Stimulated activated memory B cell treated with anti-CD40 and anti-IgM and Interleukin-4, amounts not matched to agents 10 μg/mL and 1 μg/mL and 100 μg/mL, for 72 hours (primary cell): ENCODE data around the gene TYK2.
"Not testable (repeated sequence)": the region's sequence is repeated elsewhere in the genome, so short reads cannot be mapped to it uniquely, and the experiment has no call there.

Experiments
- ATAC-seq: fragments of 150-1000 bp; cut with Tn5 transposase; 2 replicates; pipeline ENCODE4 v1.10.0; 2021
- H3K27ac Mint-ChIP-seq: one replicate; pipeline ENCODE4 v1.8.0; 2022; ENCODE audit warnings: mild to moderate bottlenecking, mixed read lengths
- H3K27me3 Mint-ChIP-seq: one replicate; pipeline ENCODE4 v1.8.0; 2022; ENCODE audit warnings: mixed read lengths
- H3K36me3 Mint-ChIP-seq: one replicate; pipeline ENCODE4 v1.8.0; 2022; ENCODE audit warnings: mixed read lengths
- H3K4me1 Mint-ChIP-seq: one replicate; pipeline ENCODE4 v1.8.0; 2022; ENCODE audit warnings: mixed read lengths
- H3K4me3 Mint-ChIP-seq: one replicate; pipeline ENCODE4 v1.8.0; 2022; ENCODE audit warnings: mild to moderate bottlenecking, moderate library complexity, mixed read lengths
- H3K9me3 Mint-ChIP-seq: one replicate; pipeline ENCODE4 v1.8.0; 2022; ENCODE audit warnings: mixed read lengths

TYK2 gene

DNA sequence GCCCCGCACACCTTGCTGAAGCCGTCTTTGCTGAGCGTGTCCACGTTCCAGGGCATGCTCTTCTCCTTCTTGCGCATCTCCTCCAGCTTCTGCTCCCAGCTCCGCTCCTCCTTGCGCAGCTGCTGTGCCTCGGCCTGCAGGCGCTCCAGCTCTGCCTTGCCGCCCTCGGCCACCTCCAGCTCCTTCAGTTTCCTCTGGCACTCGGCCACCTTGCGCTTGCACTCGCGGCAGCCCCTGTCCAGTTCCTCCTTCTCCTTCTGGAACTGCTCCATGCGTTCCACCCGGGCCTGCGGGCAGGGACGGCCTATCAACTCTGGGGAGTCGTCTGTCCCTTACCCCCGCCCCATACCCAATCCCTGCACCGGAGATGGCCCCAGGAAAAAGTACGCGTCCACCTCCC is 15.5 kb upstream of the TYK2 start:
- ATAC-seq = no peak
- Mint-ChIP-seq H3K9me3 (no peaks in the 10 kb centered on the region), H3K27me3 (no peaks in the 10 kb centered on the region), H3K4me3 (no peak overlapping the region), H3K27ac (no peak overlapping the region), H3K4me1 (peaks cover 37% of the 10 kb centered on the region), H3K36me3 (peaks cover 66% of the 10 kb centered on the region)

DNA sequence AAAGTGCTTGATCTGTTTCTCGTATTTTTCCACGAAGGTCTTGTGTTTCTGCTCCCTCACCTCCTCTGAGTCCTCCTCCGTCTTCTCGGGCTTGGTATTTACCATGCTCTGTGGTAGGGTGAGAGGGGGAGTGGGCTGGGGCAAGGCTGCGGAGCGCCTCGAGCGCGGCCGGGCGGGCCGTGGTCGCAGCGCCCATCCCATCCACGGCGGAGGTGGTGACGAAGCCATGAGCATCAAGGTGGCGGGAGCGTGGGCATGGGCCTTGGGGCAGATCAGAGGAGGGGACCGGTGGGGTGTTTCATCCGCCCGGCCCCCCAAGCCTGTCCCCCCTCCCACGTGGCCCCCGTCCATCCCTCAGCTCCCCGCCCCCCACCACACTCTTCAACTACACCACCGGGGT is 15.1 kb upstream of the TYK2 start:
- Mint-ChIP-seq H3K4me1 (peaks cover 37% of the 10 kb centered on the region), H3K9me3 (no peaks in the 10 kb centered on the region), H3K27me3 (no peaks in the 10 kb centered on the region), H3K4me3 (no peak overlapping the region), H3K36me3 (peaks cover 71% of the 10 kb centered on the region), H3K27ac (no peak overlapping the region)
- peak; percentile 45 for ATAC-seq

DNA sequence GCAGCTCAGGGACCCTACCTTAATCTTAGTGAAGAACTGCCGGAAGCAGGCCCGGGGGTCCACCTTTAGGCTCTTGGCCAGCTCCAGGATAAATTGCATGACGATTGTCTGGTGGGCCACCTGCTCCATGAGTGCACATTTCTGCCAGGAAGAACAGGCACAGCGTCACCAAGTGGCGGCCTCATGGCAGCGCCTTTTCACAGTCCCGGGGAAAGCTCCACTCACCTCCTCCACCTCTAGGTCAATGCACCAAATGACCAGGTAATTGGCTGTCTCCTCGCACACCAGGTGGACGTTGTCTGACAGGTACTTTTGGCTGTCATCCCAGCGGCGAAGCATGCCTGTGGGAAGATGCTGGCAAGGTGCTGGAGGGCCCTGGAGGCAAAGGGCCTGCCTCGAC is 14.6 kb upstream of the TYK2 start:
- H3K36me3 Mint-ChIP-seq = peaks cover 74% of the 10 kb centered on the region
- no peaks in the 10 kb centered on the region for H3K9me3 Mint-ChIP-seq
- no peak overlapping the region for H3K27ac Mint-ChIP-seq
- H3K4me3 Mint-ChIP-seq = no peak overlapping the region
- peaks cover 40% of the 10 kb centered on the region for H3K4me1 Mint-ChIP-seq
- no peaks in the 10 kb centered on the region for H3K27me3 Mint-ChIP-seq
- no peak for ATAC-seq

DNA sequence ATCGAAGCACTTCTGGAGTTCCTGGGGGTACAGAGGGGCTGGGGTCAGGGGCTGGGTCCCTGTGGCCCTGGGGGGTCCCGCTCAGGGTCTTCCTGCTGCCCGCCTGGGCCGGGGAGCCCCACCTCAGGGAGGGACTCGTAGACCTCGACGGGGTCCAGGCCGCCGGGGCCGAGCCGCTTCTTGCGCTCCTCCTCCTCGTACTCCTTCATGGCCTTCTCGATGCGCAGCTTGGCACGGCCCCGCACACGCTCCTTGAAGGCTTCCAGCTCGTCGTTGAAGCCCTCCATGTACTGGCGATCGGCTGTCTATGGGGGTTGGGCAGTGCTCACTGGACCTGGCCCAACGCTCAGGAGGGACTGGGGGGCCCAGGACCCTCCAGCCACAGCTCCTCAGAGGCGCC is 12.8 kb upstream of the TYK2 start:
- Mint-ChIP-seq H3K4me1 (peaks cover 40% of the 10 kb centered on the region), H3K9me3 (no peaks in the 10 kb centered on the region), H3K4me3 (no peak overlapping the region), H3K36me3 (peaks cover 74% of the 10 kb centered on the region), H3K27ac (no peak overlapping the region), H3K27me3 (no peaks in the 10 kb centered on the region)
- no peak for ATAC-seq

DNA sequence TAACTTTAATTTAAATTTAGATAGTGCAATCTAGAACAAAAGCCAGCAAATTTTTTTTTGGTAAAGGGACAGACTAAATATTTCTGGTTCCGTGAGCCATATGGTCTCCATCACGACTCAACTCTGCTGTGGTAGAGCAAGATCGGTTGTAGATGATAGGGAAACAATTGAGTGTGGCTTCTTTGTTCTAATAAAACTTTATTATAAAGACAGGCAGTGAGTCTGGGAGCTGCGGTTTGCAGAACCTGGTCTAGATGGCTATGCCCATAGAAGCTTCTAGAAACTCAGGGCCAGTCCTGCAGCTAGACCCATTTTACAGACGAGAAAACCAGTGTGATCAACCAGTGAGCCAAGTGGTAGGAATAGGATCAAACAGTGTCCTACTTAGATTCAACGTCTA is 11.7 kb upstream of the TYK2 start:
- no peaks in the 10 kb centered on the region for H3K9me3 Mint-ChIP-seq
- H3K36me3 Mint-ChIP-seq = peaks cover 66% of the 10 kb centered on the region
- peaks cover 35% of the 10 kb centered on the region for H3K4me1 Mint-ChIP-seq
- no peaks in the 10 kb centered on the region for H3K27me3 Mint-ChIP-seq
- H3K4me3 Mint-ChIP-seq = no peak overlapping the region
- H3K27ac Mint-ChIP-seq = no peak overlapping the region
- ATAC-seq = no peak

DNA sequence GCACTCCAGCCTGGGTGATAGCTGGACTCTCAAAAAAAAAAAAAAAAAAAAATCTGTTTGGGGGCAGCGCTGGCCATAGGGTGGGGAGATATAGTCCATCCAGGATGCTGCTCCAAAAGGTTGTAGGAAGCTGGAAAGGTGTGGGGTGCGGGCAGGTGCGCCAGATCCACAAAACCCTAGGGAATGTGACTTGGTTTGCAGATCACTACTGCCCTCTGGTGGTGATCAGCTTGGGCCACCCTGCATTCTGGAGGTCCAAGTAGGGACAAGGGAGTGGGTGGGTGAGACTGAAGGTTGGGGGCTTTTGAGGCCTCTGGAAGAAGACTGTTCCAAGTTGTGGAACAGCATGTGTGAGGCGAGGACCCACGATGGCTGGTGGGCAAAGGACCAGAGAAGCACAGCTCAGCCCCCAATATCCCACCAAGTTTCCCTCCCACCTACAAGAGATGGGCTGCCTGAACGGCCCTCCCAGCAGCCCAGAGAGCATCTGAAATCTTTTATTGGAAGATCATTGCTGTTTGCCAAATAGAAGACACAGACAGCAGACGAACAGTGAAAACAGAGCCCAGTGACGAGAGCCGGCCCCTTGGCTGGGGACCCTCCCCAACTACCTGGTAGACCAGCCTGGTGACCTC is 10.4 kb upstream of the TYK2 start:
- no peaks in the 10 kb centered on the region for H3K27me3 Mint-ChIP-seq
- peak overlapping the region; percentile 20 for H3K27ac Mint-ChIP-seq
- peaks cover 52% of the 10 kb centered on the region for H3K36me3 Mint-ChIP-seq
- H3K9me3 Mint-ChIP-seq = no peaks in the 10 kb centered on the region
- H3K4me3 Mint-ChIP-seq = no peak overlapping the region
- peaks cover 37% of the 10 kb centered on the region for H3K4me1 Mint-ChIP-seq
- ATAC-seq = no peak

DNA sequence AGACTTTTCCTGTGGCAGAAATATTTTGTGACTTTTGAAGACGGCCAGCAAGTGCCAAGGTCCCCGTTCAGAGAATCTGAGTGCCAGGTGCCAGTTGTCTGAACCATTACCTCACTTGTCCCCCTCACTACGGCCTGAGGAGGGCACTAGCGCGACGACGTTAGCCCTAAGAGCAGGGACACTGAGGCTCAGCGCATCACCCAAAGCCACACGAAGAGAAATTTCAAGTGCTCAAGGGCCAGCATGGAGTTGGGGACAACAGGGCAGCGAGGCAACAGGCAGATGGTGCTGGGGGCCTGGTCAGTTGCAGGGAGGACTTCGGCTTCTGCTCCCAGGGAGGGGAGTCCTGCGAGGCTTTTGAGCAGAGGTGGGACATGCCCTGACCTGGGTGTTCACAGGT is 9.5 kb upstream of the TYK2 start:
- Mint-ChIP-seq H3K9me3 (no peaks in the 10 kb centered on the region), H3K36me3 (peaks cover 43% of the 10 kb centered on the region), H3K27ac (no peak overlapping the region), H3K4me1 (peaks cover 37% of the 10 kb centered on the region), H3K27me3 (no peaks in the 10 kb centered on the region), H3K4me3 (no peak overlapping the region)
- ATAC-seq = no peak

DNA sequence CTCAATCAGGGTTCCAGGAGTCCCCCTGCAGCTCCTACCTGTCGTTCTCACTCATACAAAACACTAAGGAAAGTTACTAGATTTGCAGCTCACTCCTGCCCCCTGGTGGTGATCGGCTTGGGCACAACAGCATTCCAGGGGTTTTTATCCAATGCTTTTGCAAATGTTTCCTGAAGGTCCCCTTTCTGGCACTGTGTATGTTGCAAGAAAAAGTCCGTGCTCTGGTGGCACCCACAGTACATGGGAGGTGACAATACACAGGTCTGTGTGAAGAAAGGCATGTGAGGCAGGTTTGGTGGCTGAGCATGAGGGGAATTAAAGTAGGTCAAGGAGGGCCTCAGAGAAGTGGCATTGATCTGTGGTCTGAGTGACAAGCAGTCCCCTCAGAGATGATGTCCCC is 8.6 kb upstream of the TYK2 start:
- ATAC-seq = peak; percentile 55
- H3K4me3 Mint-ChIP-seq = no peak overlapping the region
- H3K4me1 Mint-ChIP-seq = peaks cover 37% of the 10 kb centered on the region
- no peaks in the 10 kb centered on the region for H3K27me3 Mint-ChIP-seq
- H3K27ac Mint-ChIP-seq = no peak overlapping the region
- H3K36me3 Mint-ChIP-seq = peaks cover 36% of the 10 kb centered on the region
- H3K9me3 Mint-ChIP-seq = no peaks in the 10 kb centered on the region

DNA sequence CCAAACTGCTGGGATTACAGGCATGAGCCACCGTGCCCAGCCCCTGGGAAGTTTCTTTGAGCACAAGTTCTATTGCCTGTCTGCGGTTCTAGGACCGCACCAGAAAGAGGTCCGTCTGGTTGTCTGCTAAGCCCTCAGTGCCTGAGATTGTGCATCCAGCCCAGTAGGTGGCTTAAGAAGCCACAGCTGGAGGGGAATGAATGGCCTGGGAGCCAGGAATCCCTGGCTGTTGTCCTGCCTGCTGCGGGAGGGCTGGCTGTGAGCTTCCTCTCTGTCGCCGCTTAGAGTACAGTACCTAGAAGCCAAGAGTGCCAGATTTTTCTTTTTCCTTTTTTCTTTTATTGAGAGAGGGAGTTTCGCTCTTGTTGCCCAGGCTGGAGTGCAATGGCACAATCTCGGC is 4.2 kb upstream of the TYK2 start:
- no peak for ATAC-seq
- Mint-ChIP-seq H3K4me1 (peaks cover 36% of the 10 kb centered on the region), H3K4me3 (no peak overlapping the region), H3K9me3 (no peaks in the 10 kb centered on the region), H3K27me3 (no peaks in the 10 kb centered on the region), H3K36me3 (peaks cover 5% of the 10 kb centered on the region), H3K27ac (no peak overlapping the region)

DNA sequence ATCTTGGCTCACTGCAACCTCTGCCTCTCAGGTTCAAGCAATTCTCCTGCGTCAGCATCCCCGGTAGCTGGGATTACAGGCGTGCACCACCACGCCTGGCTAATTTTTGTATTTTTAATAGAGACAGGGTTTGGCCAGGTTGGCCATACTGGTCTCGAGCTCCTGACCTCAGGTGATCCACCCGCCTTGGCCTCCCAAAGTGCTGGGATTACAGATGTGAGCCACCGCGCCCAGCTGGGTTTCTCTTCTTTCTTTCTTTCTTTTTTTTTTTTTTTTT is 2.8 kb upstream of the TYK2 start:
- not testable (repeated sequence) for H3K9me3 Mint-ChIP-seq, H3K27ac Mint-ChIP-seq, ATAC-seq, H3K27me3 Mint-ChIP-seq, H3K4me3 Mint-ChIP-seq
- peaks cover 39% of the 10 kb centered on the region for H3K4me1 Mint-ChIP-seq
- H3K36me3 Mint-ChIP-seq = peaks cover 13% of the 10 kb centered on the region

DNA sequence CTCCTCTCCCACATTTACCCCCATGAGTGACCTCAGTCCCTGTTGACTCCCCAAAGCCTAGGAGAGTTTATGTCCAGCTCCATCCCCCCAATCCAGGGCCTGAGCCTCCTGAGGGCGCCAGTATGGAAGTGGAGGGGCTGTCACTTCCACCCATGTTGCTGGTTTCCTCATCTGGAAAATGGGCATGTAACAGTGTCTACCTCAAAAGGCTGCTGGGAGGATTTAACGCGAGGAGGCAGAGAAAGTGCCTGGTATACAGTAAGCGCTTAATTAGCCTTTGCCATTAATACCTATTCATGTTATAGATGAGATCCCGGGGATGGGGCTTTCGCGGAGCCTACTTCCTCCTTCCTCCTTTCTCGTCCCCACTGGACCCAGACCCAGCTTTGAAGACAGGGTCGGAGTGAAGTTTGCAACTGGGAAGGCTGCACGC is 476 bp downstream of the TYK2 start:
- Mint-ChIP-seq H3K36me3 (peaks cover 27% of the 10 kb centered on the region), H3K9me3 (no peaks in the 10 kb centered on the region), H3K4me3 (peak overlapping the region; percentile 95), H3K27me3 (no peaks in the 10 kb centered on the region), H3K4me1 (peaks cover 29% of the 10 kb centered on the region), H3K27ac (peak overlapping the region; percentile 87)
- ATAC-seq = peak; percentile 1

DNA sequence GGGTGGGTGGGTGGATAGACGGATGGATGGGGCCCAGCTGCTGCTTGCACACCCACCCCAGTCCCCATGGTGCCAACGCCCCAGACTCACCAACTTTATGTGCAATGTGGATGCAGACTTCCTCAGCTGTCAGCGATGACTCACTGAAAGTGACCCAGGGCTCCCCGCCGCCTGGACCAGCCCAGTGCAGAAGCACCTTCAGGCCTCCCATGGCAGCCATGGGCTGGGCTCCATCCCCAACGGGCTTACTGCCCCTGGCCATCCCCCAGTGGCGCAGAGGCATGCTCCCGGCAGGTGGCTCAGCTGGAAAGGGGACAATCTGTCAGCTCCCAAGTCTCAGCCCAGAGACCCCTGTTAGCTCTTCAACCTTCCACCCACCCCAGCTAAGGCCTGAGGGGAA is 2.2 kb downstream of the TYK2 start:
- Mint-ChIP-seq H3K4me3 (no peak overlapping the region), H3K27ac (no peak overlapping the region), H3K36me3 (peaks cover 36% of the 10 kb centered on the region), H3K27me3 (no peaks in the 10 kb centered on the region), H3K4me1 (peaks cover 42% of the 10 kb centered on the region), H3K9me3 (no peaks in the 10 kb centered on the region)
- no peak for ATAC-seq

DNA sequence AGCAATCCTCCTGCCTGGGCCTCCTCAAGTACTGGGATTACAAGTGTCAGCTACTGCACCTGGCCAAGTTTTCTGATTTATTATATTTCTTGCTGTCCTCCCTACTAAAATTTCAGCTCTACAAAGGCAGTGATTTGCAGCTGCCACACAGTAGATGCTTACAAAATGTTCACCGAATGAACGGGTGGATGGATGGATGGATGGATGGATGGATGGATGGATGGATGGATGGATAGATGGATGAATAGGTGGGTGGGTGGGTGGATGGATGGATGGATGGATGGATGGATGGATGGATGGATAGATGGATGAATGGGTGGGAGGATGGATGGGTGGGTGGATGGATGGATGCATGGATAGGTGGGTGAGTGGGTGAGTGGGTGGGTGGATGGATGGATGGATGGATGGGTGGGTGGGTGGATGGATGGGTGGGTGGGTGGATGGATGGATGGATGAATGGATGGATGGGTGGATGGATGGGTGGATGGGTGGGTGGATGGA is 3.2 kb downstream of the TYK2 start:
- H3K4me3 Mint-ChIP-seq, H3K9me3 Mint-ChIP-seq, H3K27me3 Mint-ChIP-seq, H3K27ac Mint-ChIP-seq, ATAC-seq: not testable (repeated sequence)
- Mint-ChIP-seq H3K36me3 (peaks cover 36% of the 10 kb centered on the region), H3K4me1 (peaks cover 42% of the 10 kb centered on the region)

DNA sequence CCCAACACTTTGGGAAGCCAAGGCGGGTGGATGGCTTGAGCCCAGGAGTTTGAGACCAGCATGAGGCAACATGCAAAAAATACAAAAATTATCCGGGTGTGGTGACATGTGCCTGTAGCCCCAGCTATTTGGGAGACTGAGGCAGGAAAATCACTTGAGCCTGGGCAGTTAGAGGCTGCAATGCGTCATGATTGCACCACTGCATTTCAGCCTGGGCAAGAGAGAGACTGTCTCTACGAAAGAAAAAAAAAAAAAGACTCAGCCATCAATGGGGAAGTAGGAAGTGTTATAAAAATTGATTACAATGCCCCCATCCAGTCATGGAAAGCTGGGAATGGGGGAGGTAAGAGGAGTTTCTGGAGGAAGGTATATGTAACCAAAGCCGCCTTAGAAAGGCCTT is 5.4 kb downstream of the TYK2 start:
- peaks cover 32% of the 10 kb centered on the region for H3K4me1 Mint-ChIP-seq
- H3K36me3 Mint-ChIP-seq = peaks cover 39% of the 10 kb centered on the region
- H3K27ac Mint-ChIP-seq = peak overlapping the region; percentile 62
- no peaks in the 10 kb centered on the region for H3K9me3 Mint-ChIP-seq
- H3K27me3 Mint-ChIP-seq = no peaks in the 10 kb centered on the region
- ATAC-seq = no peak
- H3K4me3 Mint-ChIP-seq = no peak overlapping the region

DNA sequence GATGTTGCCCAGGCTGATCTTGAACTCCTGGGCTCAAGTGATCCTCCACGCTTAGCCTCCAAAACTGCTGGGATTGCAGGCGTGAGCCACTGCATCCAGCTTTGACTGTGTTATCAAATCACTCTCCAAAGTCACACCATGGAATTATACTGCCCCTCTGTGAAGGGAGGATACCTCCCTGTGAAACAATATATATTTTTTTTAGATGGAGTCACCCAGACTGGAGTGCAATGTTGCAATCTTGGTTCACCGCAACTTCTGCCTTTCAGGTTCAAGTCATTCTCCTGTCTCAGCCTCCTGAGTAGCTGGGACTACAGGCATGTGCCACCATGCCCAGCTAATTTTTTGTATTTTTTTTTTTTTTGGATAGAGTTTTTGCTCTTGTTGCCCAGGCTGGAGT is 7.7 kb downstream of the TYK2 start:
- Mint-ChIP-seq H3K4me1 (peaks cover 18% of the 10 kb centered on the region), H3K27me3 (no peaks in the 10 kb centered on the region), H3K4me3 (no peak overlapping the region), H3K36me3 (peaks cover 48% of the 10 kb centered on the region), H3K9me3 (no peaks in the 10 kb centered on the region), H3K27ac (no peak overlapping the region)
- ATAC-seq = no peak

DNA sequence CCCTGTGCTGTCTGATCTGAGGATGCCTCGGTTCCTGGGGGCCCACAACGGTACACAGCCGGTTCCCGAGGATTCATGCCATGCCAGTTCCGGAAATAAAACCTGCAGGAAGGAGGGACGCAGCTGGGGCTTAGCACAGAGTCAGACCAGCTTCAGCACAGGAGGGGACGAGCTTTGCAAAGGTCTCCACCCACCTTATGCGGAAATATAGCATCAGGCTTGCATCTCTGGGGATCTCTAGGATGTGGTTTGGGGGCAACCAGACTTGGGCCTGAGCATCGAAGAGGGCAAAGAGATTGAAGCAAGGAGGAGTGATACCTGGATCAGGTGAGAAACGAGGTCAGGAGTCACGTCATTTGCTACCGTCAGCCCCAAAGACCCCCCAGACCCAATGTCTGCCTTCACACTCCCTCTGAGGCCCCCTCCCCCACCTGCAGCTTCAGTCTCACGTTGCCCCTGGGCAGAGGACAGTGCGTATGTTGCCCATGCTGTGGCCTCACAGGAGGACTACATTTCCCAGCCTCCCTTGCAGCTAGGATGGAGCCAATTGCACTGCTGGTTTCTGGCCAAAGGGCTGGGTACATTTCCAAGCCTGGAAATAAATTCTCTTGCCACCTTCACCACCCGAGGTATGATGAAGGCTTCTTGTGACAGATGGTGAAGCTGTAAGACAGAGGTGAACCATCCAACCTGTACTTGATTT is 12.1 kb downstream of the TYK2 start:
- no peak overlapping the region for H3K4me3 Mint-ChIP-seq
- H3K4me1 Mint-ChIP-seq = no peaks in the 10 kb centered on the region
- H3K36me3 Mint-ChIP-seq = peaks cover 67% of the 10 kb centered on the region
- H3K27me3 Mint-ChIP-seq = no peaks in the 10 kb centered on the region
- no peak for ATAC-seq
- H3K9me3 Mint-ChIP-seq = no peaks in the 10 kb centered on the region
- no peak overlapping the region for H3K27ac Mint-ChIP-seq
